ENCODE results near the gene AGRP. TPM values are rescaled to one million over a fixed set of nuclear protein-coding genes. Genes with fewer than 3 reads are reported as not detected.
A peak's percentile ranks its signal among the peaks of the same experiment; 100 is the strongest.

AGRP gene
- total RNA-seq, 4 donors from 2014 or later, result not detected

DNA sequence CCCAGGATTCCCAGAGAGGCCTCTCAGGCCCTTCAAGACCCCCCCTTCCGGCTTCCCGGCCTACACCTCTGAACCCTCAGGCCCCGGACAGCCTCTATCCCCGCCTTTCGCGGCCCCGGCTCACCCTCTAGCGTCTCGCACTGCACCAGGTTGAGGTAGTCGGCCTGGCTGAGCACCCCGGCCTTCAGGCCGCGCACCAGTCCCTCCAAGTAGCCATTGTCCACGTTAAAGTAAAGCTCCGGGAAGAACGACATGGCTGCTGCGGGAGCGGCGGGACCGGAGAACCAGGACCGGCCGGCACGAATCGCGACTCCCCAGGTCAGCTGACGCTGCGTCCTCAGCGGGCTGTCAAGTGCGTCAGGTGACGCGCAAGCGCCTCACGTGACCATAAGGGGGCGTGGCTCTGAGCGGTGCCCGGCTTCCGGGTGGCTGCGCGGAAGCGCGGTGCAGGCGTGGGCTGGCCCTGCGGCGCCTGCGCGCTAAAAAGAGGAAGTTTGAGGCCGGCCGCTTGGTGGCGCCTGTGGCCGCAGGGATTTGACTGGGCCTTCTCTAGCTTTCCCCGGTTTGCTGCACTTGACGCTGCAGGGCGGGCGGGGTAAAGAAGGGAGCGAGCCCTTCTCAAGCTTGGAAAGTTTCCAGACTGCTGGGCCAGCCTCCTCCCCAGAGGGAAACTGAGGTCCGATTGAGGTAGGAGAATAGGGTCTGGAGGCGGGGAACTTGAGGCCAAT, 2.4 kb downstream of the AGRP start, which contains the start of gene ATP6V0D1:
Gene ATP6V0D1 (minus strand): TSS at position 325 of the 728 bp plus-strand sequence. CDS start 71 bp downstream, at position 254.
- Histone ChIP-seq H3K36me3 (no peaks in the 10 kb centered on the region), H3K4me3 (replicated peaks in 1 of 3) (peak within 1 kb of the TSS; percentile 72 to 93 (median 91)), H3K9me3 (no peaks in the 10 kb centered on the region), H3K27ac (peak within 1 kb of the TSS; percentile 86 to 95 (median 89)), H3K4me1 (peaks cover 18 to 36% of the 10 kb centered on the region in 2 donors), H3K27me3 (no peaks in the 10 kb centered on the region)
- intact Hi-C loops (cut with DNase I), result no loop called here
- peak; percentile 97 to 98 for DNase-seq
- TF ChIP-seq POLR2A (IDR thresholded peaks at IDR 0.05) (peak; percentile 83 to 95), CTCF (IDR thresholded peaks at IDR 0.05) (peak; percentile 75 to 96 (median 84))
- WGBS, 2 donors, result 0 to 2% methylated on average over 22 to 34 of the region's 57 CpGs

- Histone ChIP-seq H3K27me3 (no peaks in the 10 kb centered on the region), H3K4me3 (replicated peaks in 1 of 3) (no peak overlapping the region), H3K36me3 (no peaks in the 10 kb centered on the region), H3K9me3 (no peaks in the 10 kb centered on the region), H3K4me1 (peaks cover 28 to 60% of the 10 kb centered on the region in 2 donors), H3K27ac (no peak overlapping the region)
- TF ChIP-seq POLR2A (IDR thresholded peaks at IDR 0.05) (no peak), CTCF (IDR thresholded peaks at IDR 0.05) (no peak)
- WGBS, 2 donors, result 92 to 95% methylated on average over 8 of the region's 8 CpGs
- intact Hi-C loops (cut with DNase I), result no loop called here
- no peak for DNase-seq
These were observed 5.3 kb downstream of the AGRP start for GRCh38 chr16:67477960-67478554.

DNA sequence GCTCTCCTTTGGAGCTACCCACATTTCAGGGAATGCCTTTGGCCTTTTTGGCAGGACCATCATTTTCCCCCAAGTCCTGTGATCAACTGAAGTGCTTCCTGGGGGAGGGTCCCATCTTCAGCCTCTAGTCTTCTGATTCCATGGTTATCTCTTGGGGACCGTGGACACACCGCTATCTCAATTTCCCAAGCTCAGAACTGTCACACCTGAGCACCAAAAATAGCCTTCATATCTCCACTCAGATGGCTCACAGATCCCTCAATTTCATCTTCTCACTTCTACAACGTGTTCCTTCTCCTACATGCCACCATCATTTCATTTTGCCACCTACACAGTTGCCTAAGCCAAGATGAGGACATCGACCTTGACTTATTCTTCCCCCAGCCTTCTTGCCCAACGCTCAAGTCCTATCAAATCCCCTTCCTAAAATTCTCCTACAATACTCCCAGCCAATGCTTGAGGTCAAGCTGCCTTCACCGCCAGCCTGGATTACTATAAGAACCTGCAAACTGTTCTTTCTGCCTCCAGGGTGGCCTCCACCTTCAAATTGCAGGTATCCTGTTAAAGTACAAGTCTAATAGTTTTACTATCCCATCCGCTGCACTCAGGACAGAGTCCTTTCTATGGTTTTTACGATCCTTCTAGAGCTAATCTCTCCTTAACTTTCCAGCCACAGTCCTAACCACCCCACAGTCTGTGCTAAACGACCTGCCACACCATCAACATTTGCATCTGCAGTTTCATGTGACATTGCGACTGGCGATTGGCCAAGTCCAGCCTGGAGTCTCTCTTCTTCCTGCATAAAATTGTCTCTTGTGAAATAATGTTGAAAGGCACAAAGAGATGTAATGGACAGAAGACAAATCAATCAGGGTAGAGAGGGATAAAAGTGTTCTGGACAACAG, 8.5 kb downstream of the AGRP start:
- no peak for DNase-seq
- TF ChIP-seq POLR2A (IDR thresholded peaks at IDR 0.05), result no peak
- no peak for TF ChIP-seq CTCF (IDR thresholded peaks at IDR 0.05)
- WGBS, 2 donors, result 93 to 95% methylated on average over 11 of the region's 11 CpGs
- H3K27me3 ChIP-seq, result no peaks in the 10 kb centered on the region
- peaks cover 41 to 63% of the 10 kb centered on the region in 2 donors for H3K4me1 ChIP-seq
- peak overlapping the region in 1 of 3 donors; percentile 36 for H3K27ac ChIP-seq
- intact Hi-C loops (cut with DNase I), result no loop called here
- no peak overlapping the region for H3K4me3 ChIP-seq (replicated peaks in 1 of 3)
- H3K9me3 ChIP-seq, result no peaks in the 10 kb centered on the region
- H3K36me3 ChIP-seq, result no peaks in the 10 kb centered on the region

DNA sequence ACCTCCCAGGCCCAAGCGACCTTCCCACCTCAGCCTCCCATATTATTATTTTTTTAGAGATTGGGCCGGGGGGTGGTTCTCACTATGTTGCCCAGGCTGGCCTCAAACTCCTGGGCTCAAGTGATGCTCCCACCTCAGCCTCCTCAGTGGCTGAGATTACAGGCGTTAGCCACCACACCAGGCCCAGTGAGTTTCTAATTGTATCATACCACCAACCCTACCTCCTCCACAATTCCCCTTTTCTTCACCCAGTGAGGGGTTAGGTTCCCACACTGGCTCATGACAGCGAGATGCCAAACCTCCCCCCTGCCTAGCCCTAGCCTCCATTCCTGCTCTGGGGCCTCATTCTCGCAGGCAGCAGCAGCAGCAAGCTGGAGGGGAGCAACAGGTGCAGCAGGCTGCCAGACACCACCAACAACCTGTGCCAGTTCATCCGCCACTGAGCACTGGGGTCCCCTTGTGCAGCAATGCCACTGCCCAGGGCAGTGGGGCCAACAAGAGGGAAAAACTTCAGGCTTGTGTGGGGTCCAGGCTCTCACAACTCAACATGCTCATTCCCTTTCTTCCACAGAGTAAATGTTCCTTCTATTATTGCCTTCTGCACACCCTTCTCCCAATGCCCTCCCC, 11.5 kb downstream of the AGRP start:
- peaks cover 36 to 60% of the 10 kb centered on the region in 2 donors for H3K4me1 ChIP-seq
- WGBS, 2 donors, result 92 to 99% methylated on average over 6 of the region's 6 CpGs
- intact Hi-C loops (cut with DNase I), result no loop called here

More for the DNA sequence above, 11.5 kb downstream of the AGRP start:
- no peaks in the 10 kb centered on the region for H3K9me3 ChIP-seq
- H3K27me3 ChIP-seq, result no peaks in the 10 kb centered on the region
- peak overlapping the region in 1 of 3 donors; percentile 17 for H3K27ac ChIP-seq
- no peaks in the 10 kb centered on the region for H3K36me3 ChIP-seq
- DNase-seq, result no peak
- no peak for TF ChIP-seq CTCF (IDR thresholded peaks at IDR 0.05)
- no peak for TF ChIP-seq POLR2A (IDR thresholded peaks at IDR 0.05)
- no peak overlapping the region for H3K4me3 ChIP-seq (replicated peaks in 1 of 3)

Measured in thyroid gland (tissue), 4 donors.